HG03103 (cell line): ENCODE measurements around the gene SMNDC1.
"Not testable (repeated sequence)": the region's sequence is repeated elsewhere in the genome, so short reads cannot be mapped to it uniquely, and the experiment has no call there.

ENCODE experiments used
- ATAC-seq: cut with Tn5 transposase; IDR thresholded peaks from one replicate; pipeline ENCODE4 v1.9.1; 2021; ENCODE audit warnings: low read depth; ENCODE audit not compliant: unreplicated experiment

SMNDC1 gene

GRCh38 chr10:110258542-110258941, 46.2 kb downstream of the SMNDC1 start:
- ATAC-seq, result no peak

- ATAC-seq, result no peak
These were observed 50.3 kb downstream of the SMNDC1 start for GRCh38 chr10:110254467-110254866.

- no peak for ATAC-seq
These were observed 52.6 kb downstream of the SMNDC1 start for GRCh38 chr10:110252151-110252550.

GRCh38 chr10:110251392-110251791, 53.3 kb downstream of the SMNDC1 start:
- peak; percentile 79 for ATAC-seq

- peak; percentile 45 for ATAC-seq
These were observed 55.2 kb downstream of the SMNDC1 start for GRCh38 chr10:110249489-110249888.

GRCh38 chr10:110247833-110248232, 56.9 kb downstream of the SMNDC1 start:
- not testable (repeated sequence) for ATAC-seq

- ATAC-seq, result no peak
These were observed 60.2 kb downstream of the SMNDC1 start for GRCh38 chr10:110244550-110244949.

- no peak for ATAC-seq
These were observed 62.2 kb downstream of the SMNDC1 start for GRCh38 chr10:110242511-110242910.

- no peak for ATAC-seq
These were observed 62.9 kb downstream of the SMNDC1 start for GRCh38 chr10:110241841-110242240.

- no peak for ATAC-seq
These were observed 63.3 kb downstream of the SMNDC1 start for GRCh38 chr10:110241407-110241806.
